SU-DHL-6 (cell line): Measurements from ENCODE around the gene AMHR2.

Source experiments
- H2AFZ ChIP-seq: fragments of 200-600 bp; sonication (generic); 2 replicates; pipeline ENCODE4 v1.6.1; 2014; ENCODE audit warnings: low read depth, mild to moderate bottlenecking, moderate library complexity, mixed read lengths, antibody characterized with exemption, low read length; ENCODE audit not compliant: severe bottlenecking
- H3F3A ChIP-seq: fragments of 200-600 bp; shearing (Covaris generic); 2 replicates; pipeline ENCODE4 v1.6.0; 2016; ENCODE audit warnings: antibody characterized with exemption, mild to moderate bottlenecking; ENCODE audit not compliant: insufficient read depth
- H3K27ac ChIP-seq: fragments of 200-600 bp; sonication (generic); 2 replicates; pipeline ENCODE4 v1.5.1; 2016; ENCODE audit warnings: low read depth, mild to moderate bottlenecking, low read length, moderate library complexity, mixed read lengths
- H3K27me3 ChIP-seq: fragments of 200-600 bp; sonication (generic), shearing (Covaris generic); 2 replicates; pipeline ENCODE4 v1.6.0; 2014; ENCODE audit warnings: mild to moderate bottlenecking, low read length
- H3K36me3 ChIP-seq: fragments of 200-600 bp; sonication (generic); 2 replicates; pipeline ENCODE4 v1.6.1; 2014; ENCODE audit warnings: mild to moderate bottlenecking, low read length, mixed read lengths
- H3K4me2 ChIP-seq: fragments of 300-600, 200-600 bp; shearing (Covaris generic), sonication (generic); 2 replicates; pipeline ENCODE4 v1.6.0; 2014; ENCODE audit warnings: low read length, low read depth, mild to moderate bottlenecking; ENCODE audit not compliant: poor library complexity, severe bottlenecking
- H3K4me3 ChIP-seq: fragments of 200-600 bp; sonication (generic); 2 replicates; pipeline ENCODE4 v1.5.1; 2014; ENCODE audit warnings: antibody characterized with exemption, low read length, mild to moderate bottlenecking, mixed read lengths; ENCODE audit not compliant: insufficient read depth, poor library complexity, severe bottlenecking
- H3K79me2 ChIP-seq: fragments of 200-600 bp; sonication (generic); 2 replicates; pipeline ENCODE4 v1.6.1; 2014; ENCODE audit warnings: mild to moderate bottlenecking, low read length, moderate library complexity; ENCODE audit not compliant: insufficient read depth
- H3K9ac ChIP-seq: fragments of 200-600 bp; sonication (generic); 2 replicates; pipeline ENCODE4 v1.7.0; 2014; ENCODE audit warnings: mild to moderate bottlenecking, low read length
- H3K9me2 ChIP-seq: fragments of 200-600 bp; sonication (generic); replicated peaks from 2 replicates; pipeline ENCODE4 v1.6.1; 2014; ENCODE audit warnings: low read length; ENCODE audit not compliant: insufficient read depth
- H3K9me3 ChIP-seq: fragments of 200-600 bp; sonication (generic); 2 replicates; pipeline ENCODE4 v1.6.1; 2014; ENCODE audit warnings: low read length, mixed read lengths; ENCODE audit not compliant: insufficient read depth
- H4K20me1 ChIP-seq: fragments of 200-600 bp; sonication (generic); 2 replicates; pipeline ENCODE4 v1.6.1; 2014; ENCODE audit warnings: low read depth, mild to moderate bottlenecking, antibody characterized with exemption, low read length, moderate library complexity, mixed read lengths
- CTCF ChIP-seq: fragments of 200-600 bp; sonication (generic); IDR thresholded peaks from one replicate; pipeline ENCODE4 v1.5.1; 2017; ENCODE audit warnings: antibody characterized with exemption, mild to moderate bottlenecking, low read length, moderate library complexity; ENCODE audit not compliant: insufficient read depth, poor library complexity, severe bottlenecking
- EZH2phosphoT487 ChIP-seq: fragments of 200-600 bp; sonication (generic), shearing (Covaris generic); conservative IDR thresholded peaks from 2 replicates; pipeline ENCODE4 v1.6.1; 2018; ENCODE audit warnings: mild to moderate bottlenecking, antibody characterized with exemption, low read length, moderate library complexity, mixed read lengths

The AMHR2 gene

GRCh38 chr12:53466640-53467039, 43.0 kb downstream of the AMHR2 start:
- Histone ChIP-seq H3K9ac (no peak overlapping the region), H3K79me2 (peaks cover 33% of the 10 kb centered on the region), H4K20me1 (peaks cover 20% of the 10 kb centered on the region; the same call in 1 of the 2 replicates), H2AFZ (no peak overlapping the region), H3K4me2 (no peak overlapping the region), H3F3A (peaks cover 21% of the 10 kb centered on the region), H3K9me2 (no peaks in the 10 kb centered on the region), H3K27me3 (no peaks in the 10 kb centered on the region), H3K9me3 (no peaks in the 10 kb centered on the region), H3K27ac (no peak overlapping the region), H3K4me3 (no peak overlapping the region), H3K36me3 (peaks cover 79% of the 10 kb centered on the region)
- TF ChIP-seq CTCF (no peak), EZH2phosphoT487 (no peak)

- H2AFZ ChIP-seq: no peak overlapping the region
- TF ChIP-seq CTCF (no peak), EZH2phosphoT487 (no peak)
- no peak overlapping the region for H3K4me2 ChIP-seq
- H3K79me2 ChIP-seq: peaks cover 29% of the 10 kb centered on the region
- H3K9me2 ChIP-seq: no peaks in the 10 kb centered on the region
- no peaks in the 10 kb centered on the region for H3K9me3 ChIP-seq
- no peak overlapping the region for H3K4me3 ChIP-seq
- peaks cover 22% of the 10 kb centered on the region for H3F3A ChIP-seq
- H3K9ac ChIP-seq: no peak overlapping the region
- H3K27ac ChIP-seq: no peak overlapping the region
- peaks cover 20% of the 10 kb centered on the region; the same call in 1 of the 2 replicates for H4K20me1 ChIP-seq
- peaks cover 75% of the 10 kb centered on the region for H3K36me3 ChIP-seq
- H3K27me3 ChIP-seq: no peaks in the 10 kb centered on the region
Measured at GRCh38 chr12:53467082-53467481, 43.4 kb downstream of the AMHR2 start.

GRCh38 chr12:53467880-53468279, 44.2 kb downstream of the AMHR2 start:
- no peak for TF ChIP-seq CTCF
- no peak for TF ChIP-seq EZH2phosphoT487
- H4K20me1 ChIP-seq: peaks cover 21% of the 10 kb centered on the region; the same call in 1 of the 2 replicates
- H3K9me3 ChIP-seq: no peaks in the 10 kb centered on the region
- no peaks in the 10 kb centered on the region for H3K27me3 ChIP-seq
- H2AFZ ChIP-seq: no peak overlapping the region
- no peak overlapping the region for H3K9ac ChIP-seq
- H3F3A ChIP-seq: peaks cover 26% of the 10 kb centered on the region
- no peak overlapping the region for H3K4me2 ChIP-seq
- peaks cover 29% of the 10 kb centered on the region for H3K79me2 ChIP-seq
- H3K4me3 ChIP-seq: no peak overlapping the region
- H3K9me2 ChIP-seq: no peaks in the 10 kb centered on the region
- H3K27ac ChIP-seq: no peak overlapping the region
- H3K36me3 ChIP-seq: peaks cover 75% of the 10 kb centered on the region
